ENCODE results near the gene MED1.

The MED1 gene

GRCh38 chr17:39361064-39361463 lies 90.0 kb downstream of the MED1 start:
- DNase-seq (ENCODE audit: low read depth) = no peak
- no peak for TF ChIP-seq CTCF (conservative IDR thresholded peaks at IDR 0.05; ENCODE audit: control insufficient read depth, insufficient read depth, low read depth, low read length)
- H3K4me3 ChIP-seq (ENCODE audit: control insufficient read depth, low read depth, low read length) = no peak overlapping the region

GRCh38 chr17:39360537-39360936 lies 90.5 kb downstream of the MED1 start:
- H3K4me3 ChIP-seq (ENCODE audit: control insufficient read depth, low read depth, low read length) = no peak overlapping the region
- no peak for TF ChIP-seq CTCF (conservative IDR thresholded peaks at IDR 0.05; ENCODE audit: control insufficient read depth, insufficient read depth, low read depth, low read length)
- DNase-seq (ENCODE audit: low read depth) = no peak

GRCh38 chr17:39359994-39360393 lies 91.1 kb downstream of the MED1 start:
- H3K4me3 ChIP-seq (ENCODE audit: control insufficient read depth, low read depth, low read length) = no peak overlapping the region
- DNase-seq (ENCODE audit: low read depth) = no peak
- TF ChIP-seq CTCF (conservative IDR thresholded peaks at IDR 0.05; ENCODE audit: control insufficient read depth, insufficient read depth, low read depth, low read length) = no peak

GRCh38 chr17:39357986-39358385 lies 93.1 kb downstream of the MED1 start:
- no peak for TF ChIP-seq CTCF (conservative IDR thresholded peaks at IDR 0.05; ENCODE audit: control insufficient read depth, insufficient read depth, low read depth, low read length)
- DNase-seq (ENCODE audit: low read depth) = no peak
- H3K4me3 ChIP-seq (ENCODE audit: control insufficient read depth, low read depth, low read length) = no peak overlapping the region

- no peak overlapping the region for H3K4me3 ChIP-seq (ENCODE audit: control insufficient read depth, low read depth, low read length)
- no peak for TF ChIP-seq CTCF (conservative IDR thresholded peaks at IDR 0.05; ENCODE audit: control insufficient read depth, insufficient read depth, low read depth, low read length)
- DNase-seq (ENCODE audit: low read depth) = no peak
These were observed 93.6 kb downstream of the MED1 start for GRCh38 chr17:39357488-39357887.

Data from fibroblast of mammary gland (primary cell).